Activated T-helper 1 cell treated with anti-CD3 and anti-CD28 coated beads, Interleukin-2, amount 50 U/mL, for 16 hours (primary cell): ENCODE data around the gene SPOCK1.
"Not testable (repeated sequence)": the region's sequence is repeated elsewhere in the genome, so short reads cannot be mapped to it uniquely, and the experiment has no call there.

Experiments used
- DNase-seq, 2 donors: peaks; one replicate each; pipeline ENCODE4 v3.0.0-alpha.2; 2020; ENCODE audit warnings: low read depth in 1 of 2, low spot score in 1 of 2

SPOCK1 gene

DNA sequence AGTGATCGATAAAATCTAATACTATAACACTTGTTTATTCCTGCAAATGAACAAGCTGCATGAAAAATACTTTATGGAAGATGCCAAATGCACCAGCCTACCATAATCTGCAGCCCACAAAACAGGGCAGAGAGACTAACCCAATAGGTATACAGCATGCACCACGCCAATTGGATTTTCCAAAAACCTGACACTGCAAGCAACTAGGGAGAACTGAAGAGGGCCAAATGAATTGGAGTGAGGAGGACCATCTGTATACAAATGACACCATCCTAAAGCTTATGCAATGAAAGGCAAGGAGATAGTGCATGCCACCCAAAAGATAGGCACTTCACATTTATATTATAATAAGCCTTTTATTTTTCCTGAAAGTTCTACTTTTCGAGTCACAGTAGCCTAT, 100.4 kb downstream of the SPOCK1 start:
- DNase-seq, result no peak

DNA sequence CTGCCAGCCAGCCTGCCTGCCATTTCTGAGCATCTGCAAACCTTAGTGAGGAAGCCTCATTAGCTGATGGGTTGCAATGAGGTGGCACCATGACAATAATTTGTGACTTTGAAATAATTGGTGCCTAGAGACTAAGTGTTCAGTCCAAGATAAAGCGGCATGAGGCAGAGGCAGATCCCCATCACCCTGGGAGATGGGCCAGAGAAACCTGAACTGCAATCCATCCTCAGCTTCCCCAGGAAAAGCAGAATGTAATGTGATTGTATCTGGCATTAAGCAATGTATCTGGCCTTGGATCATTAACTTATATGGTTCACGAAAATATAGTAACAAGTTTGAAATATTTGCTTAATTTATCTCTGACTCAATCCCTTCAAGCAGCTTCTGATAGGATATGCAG, 101.0 kb downstream of the SPOCK1 start:
- no peak for DNase-seq

DNA sequence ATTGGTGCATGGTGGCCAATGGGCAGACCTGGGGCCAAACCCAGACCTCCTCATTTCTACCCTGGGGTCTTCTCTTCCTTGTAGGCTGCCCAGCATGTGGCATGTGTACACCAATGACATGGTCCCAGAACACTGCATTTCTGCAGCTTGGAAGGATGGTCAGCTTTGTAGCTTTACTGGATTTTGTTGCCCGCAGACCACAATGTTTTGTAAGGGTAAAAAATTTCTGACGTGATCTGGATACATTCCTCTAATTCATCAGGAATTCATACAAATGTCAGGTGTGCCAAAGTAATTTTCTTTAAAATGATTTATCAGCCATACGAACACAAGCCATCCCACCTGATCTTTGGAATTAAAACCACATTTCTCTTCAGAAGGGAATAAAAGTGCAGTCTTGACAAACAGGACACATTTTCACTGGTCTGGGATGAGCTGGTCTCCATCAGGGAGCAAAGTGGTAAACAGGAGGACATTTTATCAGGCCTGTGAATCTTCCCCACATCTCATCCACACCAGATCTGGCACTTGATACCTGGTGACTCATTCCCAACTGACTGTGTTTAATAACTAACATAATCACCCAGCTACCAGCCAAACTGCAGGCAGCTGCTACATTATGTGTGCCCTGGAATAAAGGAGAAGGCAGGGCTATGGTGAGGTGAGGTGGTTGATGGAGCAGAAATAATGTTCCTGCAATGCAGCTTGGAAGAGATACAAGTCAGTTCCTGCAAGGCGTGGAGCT, 103.9 kb downstream of the SPOCK1 start:
- no peak for DNase-seq

DNA sequence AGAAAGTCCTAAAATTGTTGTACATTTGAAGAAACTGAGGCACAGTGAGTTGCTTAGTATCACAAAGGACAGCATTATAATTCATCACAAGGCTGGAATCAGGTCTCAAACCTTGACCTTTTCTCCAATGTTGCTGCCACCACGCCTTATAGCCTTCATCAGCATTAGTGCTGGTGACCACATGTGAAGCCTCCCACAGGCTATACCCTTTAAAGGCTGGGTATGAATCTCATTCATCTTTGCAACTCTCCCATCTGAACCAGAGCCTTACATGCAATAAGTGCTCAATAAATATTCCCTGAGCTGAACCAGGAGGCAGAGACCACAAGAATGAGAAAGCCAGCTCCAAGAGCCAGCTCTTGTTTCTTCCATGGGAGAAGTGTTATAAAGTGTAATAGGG, 104.7 kb downstream of the SPOCK1 start:
- DNase-seq, result no peak

DNA sequence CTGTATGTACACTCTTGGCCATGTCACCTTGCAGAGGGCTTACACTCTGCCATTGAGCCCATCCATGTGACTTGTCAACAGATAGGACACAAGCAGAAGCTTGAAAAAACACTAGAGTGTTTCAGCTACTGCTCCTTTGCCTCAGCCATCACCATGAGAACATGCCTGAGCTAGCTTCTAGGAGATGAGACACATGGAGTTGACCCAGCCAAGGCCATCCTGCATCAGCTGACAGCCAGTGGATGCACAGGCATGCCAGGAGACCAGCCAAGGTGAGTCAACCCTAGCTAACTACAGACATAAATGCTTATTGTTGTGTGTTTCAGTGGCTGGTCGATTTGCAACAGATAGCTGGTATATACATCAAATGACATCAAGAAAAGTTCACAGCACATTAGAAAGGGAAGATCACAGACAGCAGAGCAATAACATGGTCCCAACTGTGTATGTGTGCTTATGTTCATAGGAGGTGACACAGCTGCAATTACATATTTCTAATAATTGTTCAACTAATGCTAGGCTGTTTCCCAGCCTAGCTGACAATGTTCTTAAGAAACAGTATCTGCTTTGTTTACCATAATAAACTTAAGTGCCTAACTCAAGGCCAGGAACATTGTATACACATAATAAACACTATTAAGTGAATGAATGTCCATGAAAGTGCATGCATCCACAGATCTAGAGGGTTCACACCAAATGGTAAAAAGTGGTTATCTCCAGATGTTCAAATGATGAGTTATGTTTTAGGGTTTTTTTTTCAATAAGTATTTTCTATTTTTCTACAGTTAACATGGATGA, 105.7 kb downstream of the SPOCK1 start:
- no peak for DNase-seq

DNA sequence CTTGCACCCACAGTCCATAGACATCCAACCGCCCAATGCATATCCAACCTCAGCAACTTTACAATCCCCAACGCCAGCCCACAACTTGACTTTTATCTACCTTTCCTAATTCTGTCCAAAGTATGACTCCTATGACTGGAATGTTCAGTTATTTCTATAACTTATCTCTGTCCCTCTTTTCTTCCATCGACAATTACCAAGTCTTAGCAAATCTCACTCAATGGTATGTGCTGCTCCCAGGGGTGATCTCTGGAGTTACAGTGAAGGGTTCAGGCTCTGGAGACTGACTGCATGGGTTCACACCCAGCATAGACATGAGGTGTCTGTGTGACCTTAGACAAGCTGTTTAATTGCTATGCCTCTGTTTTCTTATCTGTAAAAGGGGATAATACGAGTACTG, 106.9 kb downstream of the SPOCK1 start:
- DNase-seq, result no peak

DNA sequence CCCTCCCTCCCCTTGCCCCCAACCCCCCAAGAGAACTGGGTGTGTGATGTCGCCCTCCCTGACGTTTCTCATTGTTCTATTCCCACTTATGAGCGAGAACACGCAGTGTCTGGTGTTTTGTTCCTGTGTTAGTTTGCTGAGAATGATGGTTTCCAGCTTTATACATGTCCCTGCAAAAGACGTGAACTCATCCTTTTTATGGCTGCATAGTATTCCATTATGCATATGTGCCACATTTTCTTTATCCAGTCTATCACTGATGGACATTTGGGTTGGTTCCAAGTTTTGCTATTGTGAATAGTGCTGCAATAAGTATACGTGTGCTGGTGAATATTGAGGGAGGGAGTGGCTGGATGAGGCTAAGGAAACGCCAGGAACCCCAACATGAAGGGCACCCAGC, 108.1 kb downstream of the SPOCK1 start:
- DNase-seq, result not testable (repeated sequence)

DNA sequence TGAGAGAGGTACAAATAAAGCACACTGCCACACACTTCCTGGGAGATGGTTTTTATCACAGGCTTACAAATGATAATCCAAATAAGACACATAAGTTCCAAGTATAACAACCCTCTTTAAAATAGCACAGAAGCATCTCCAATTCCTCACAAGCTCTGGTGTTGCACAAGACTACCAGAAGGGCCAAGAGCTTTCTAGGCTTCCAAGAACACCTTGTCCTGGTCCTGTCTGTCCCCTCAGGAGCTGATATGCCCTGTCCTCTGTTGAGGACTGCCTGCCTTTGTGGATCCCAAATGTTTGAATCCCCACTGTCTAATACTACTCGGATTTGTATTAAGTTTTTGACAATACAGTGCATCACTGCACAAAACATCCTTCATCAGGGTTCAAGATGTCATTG, 110.1 kb downstream of the SPOCK1 start:
- no peak for DNase-seq

DNA sequence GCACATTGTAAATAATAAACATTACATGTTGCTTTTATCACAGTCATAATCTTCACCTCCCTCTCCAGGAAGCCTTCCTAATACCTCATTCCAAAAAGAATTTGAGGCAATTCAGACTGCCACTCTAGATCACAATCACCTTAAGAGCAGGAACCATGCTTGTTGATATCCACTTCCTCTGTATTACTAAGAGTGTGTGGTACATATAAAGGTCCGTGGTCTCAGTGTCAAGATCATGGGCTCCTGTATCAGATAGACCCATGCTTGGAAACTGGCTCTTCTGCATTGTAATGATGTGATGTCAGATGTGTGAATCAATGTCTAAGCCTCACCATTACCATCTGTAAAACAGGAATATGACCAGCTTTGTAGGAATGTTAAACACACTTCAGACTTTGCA, 114.1 kb downstream of the SPOCK1 start:
- DNase-seq, result no peak

DNA sequence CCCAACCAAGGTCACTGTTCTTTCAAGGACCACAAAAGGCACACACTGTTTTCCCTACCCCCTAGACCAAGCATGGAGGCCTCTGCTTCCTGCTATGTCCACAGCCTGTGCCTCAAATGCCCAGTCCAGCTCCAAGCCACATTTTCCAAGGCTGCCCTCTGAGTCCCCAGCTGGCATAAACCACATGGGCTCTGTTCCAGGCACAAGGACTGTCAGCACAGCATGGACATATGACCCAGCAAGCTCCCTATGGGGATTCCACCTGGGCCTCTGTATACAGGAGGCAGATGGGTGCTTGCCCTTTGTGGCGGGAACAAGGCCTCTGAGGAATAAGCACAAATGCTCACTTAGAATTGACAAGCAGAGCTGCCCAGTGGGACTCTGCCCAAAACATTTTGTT, 115.2 kb downstream of the SPOCK1 start:
- DNase-seq, result no peak

DNA sequence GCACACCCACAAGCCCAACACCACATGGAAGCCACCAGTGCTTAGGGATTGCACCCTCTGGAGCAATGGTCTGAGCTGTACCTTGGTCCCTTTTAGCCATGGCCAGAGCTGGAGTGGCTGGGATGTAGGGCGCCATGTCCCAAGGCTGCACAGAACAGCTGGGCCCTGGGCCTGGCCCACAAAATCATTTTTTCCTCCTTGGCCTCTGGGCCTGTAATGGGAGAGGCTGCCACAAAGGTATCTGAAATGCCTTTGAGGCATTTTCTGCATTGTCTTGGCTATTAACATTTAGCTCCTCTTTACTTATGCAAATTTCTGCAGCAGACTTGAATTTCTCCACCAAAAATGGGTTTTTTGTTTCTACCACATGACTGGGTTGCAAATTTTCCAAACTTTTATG, 117.6 kb downstream of the SPOCK1 start:
- no peak for DNase-seq

DNA sequence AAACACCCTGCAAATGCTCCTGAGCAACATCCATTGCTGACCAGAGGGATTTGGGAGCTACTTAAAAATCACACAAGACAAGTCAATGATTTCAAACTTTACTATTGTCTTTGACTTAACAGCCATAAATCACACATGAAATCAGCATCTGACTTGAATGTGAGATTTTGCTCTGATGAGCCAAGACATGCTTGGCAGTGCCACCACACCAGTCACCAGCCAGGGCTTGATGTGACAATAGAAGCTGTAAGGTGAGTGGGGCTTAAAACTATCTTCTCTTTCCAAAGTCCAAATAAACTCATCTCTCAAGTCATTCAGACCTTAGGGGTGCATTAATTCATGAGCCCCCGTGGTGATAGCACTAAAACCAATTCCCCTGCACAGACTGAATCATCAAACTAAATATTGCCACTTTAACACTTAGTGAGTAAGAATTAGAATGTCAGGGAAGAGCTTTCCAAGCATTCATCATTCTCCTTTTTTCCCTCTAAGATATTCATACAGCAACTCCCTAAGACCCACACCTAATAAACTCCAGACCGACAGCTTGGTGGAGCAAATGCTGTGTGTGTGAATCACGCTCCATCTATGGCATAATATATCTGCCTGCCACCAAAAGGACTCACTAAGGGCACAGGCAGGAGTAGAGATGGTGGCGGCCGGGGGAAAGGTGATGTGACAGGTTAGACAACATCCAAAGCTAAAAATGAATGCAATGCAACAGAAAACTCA, 119.4 kb downstream of the SPOCK1 start:
- DNase-seq, result no peak

DNA sequence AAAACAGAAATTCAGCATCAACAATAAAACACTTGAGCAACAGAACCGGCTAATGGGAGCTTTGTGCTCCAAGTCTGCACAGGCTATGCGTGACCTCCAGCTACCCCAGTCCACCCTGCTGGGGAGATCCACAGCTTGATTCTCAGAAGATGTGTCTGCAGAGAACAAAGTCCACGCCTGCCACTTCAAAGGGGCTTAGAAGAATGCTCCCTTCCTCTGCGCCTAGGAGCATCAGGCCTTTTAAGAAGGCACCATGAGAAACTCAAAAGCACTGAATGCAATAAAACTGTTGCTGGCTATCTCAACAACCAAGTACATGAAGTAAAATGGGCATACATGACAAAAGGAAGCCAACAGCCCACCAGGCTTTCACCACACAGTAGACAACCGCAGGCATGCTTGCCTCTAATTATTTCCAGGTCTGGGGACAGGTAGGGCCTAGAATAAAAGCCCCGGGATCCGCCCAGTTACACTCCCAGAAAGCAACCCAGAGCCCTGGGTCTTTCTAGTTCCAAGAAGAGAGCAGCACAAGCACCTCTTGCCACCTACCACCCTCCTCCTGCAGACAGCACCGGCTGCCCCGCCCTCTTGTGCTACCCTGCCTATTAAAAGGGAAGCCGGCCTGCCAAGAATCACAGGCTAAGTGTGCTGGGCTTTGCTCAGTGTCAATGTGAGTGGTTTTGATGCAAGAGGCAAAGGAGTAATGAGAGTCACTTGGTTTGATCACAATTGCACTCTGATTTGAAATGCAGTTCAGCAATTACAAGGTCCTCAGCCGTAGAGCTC, 123.2 kb downstream of the SPOCK1 start:
- DNase-seq, result no peak

DNA sequence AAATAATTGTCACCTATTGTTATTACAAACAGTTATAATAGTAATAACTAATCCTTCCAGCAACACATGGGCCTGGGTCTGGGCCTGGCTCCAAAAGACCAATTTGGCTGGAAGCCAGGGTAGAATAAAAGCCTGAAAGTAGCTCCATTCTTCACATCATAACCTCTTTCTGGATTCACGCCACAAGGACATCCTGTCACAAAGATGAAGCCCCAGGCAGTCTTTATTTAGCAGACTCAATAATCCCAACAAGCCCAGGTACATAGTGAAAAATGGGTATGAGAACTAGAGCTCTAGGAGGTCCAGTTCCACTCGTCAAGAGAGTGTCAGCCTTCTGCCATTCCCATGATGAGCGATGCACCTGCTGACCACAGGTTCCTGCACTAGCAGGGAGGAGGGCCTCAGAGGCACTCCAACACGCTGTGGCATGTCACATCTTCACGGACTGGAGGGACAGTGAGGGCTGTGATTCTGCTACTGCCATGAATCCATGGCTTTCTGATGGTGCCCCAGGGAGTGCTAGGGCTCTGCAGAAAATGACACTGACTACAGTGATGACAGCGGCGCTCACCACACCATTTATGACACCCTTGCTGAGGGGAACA, 124.9 kb downstream of the SPOCK1 start:
- no peak for DNase-seq

DNA sequence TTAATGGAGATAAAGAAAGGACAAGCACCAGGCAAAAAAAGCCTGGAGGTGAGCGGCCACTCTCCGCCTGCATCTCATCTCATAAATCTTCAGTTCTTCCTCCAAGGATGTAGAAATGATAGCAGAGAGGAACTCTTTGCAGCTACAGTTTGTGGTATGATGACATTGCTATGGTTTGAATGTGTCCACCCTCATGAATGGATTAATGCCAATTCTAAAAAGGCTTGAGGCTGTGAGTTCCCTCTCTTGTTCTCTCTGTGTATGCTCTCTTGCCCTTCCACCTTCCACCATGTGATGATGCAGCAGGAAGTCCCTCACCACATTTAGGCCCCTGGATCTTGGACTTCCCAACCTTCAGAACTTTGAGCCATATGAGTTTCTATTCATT, 126.4 kb downstream of the SPOCK1 start:
- no peak for DNase-seq

DNA sequence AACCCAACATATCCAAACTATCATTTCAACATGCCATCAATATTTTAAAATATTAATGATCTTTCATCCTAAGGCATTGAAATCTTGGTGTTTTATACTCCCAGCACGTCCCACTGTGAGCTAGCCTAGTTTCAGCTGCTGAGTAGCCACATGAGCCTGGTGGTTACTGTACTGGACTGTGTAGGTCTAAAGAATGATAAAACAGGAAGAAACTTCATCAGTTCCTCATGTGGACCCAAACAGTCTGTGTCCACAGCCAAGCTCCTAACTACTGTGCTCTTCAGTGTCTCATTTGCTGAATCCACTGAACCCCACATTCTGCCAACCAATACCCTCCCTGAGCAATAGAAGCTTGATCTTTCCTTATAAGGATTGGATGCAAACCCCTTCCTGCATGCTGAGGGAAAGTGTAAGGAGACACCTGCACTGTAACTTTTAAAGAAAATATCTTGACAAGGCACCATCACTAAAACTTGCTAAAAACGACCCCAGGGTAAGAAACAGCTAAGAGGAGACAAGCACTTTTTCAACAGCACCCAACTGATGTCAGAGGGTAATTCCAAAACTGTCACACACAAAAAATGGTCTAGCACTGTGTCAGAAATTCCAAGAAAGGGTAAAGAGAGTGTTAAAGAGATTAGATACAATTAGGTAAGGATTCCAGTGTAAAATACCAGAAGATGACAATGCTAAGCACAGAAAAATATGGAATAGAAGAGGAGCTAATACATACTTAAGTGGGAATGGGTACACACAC, 126.9 kb downstream of the SPOCK1 start:
- DNase-seq, result no peak

DNA sequence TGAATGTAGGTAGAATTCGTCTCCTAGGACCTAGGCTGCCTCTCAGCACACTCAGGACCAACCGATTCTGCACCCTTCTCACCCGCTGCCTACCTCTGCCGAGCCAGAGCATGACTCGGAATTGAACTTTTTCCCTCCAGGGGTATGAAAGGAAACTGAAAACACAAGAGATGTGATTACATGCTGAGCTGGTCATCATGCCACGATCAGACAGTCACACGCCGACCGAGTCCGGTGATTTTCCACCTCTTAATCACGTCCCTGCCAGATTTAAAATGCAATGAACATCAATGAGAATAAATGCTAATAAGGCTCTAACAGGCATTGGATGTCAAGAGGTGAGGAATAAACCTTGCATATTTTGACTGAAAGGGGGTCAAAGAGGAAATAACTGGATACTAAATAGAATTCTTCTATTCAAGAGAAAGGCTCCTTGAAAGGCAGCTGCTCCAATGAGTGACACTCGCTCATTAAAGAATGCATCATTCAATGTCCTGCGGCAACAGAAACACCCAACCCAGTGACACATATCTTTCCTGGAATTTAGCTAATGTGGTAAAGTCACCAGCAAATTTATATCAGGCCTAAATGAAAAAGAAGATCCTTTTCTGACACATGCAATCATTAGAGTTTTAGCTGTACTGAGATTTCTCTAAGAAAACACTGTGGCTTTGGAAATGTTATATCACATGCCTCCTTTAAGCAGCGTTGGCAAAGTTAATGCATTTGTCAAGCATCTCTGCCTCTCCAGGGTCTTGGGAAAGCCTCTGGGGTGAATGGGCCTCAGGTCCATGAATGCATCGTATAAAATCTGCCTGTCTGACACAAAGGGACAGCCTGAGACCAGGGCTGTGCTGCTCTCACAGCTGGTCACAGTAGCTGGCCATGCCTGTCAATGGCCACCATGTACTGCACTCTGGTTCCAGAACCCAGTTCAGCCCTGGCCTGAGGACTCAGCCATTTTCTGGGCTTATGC, 128.7 kb downstream of the SPOCK1 start:
- DNase-seq, result no peak

DNA sequence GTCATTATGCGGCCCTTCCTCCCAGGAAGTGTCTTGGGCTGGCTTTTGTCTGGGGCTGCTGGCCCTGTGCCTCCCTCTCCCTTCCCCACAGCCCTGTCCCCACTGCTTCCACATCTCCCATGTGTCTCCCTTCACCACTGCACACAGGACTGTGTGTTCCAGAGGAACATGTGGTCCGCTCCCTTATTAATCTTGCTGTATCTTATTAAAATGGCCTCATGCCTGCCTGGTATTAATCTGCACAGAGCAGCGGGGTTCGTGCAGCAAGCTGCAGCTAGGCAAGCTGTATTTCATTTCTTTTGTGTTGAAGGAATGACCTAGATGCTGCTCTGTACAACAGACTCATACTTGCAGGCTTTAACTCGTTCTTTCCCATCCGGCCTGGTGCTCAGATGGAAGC, 130.5 kb downstream of the SPOCK1 start:
- DNase-seq, result no peak

DNA sequence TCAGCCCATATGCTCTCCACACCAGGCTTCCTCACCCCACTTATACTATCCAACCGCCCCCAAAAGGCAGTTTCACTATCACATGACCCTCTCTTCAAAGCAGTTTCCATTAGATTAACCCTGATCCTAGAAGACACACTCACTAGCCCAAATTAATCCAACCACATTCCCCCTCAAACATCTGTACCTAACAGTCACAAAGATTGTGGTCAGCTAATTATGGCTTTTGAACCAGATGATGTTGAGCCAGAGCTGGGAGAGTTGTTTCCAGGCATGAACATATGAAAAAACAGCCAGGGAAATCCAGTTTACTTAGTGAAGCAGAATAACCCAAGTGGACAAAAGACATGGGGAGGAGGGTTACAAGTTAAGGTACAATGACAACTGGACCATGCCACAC, 131.2 kb downstream of the SPOCK1 start:
- DNase-seq, result no peak
